IMR-90 (cell line): ENCODE data around the gene PI3. TPM values are rescaled to one million over a fixed set of nuclear protein-coding genes. Genes with fewer than 3 reads are reported as not detected.
"Not testable (repeated sequence)": the region's sequence is repeated elsewhere in the genome, so short reads cannot be mapped to it uniquely, and the experiment has no call there.

Source experiments
- ATAC-seq: fragments of 200-7000 bp; cut with Tn5 transposase; 2 replicates; pipeline ENCODE4 v1.9.1; 2020; ENCODE audit warnings: low read depth, mild to moderate bottlenecking, moderate library complexity
- BruUV-seq: library from RNA; stranded (reverse); fragments of 400-500 nt; replicated peaks from 2 replicates; lab custom pipeline; 2021; lab: Mats Ljungman, UMichigan
- CTCF ChIA-PET: fragments of 300-600 bp; formaldehyde crosslinking; extraction: SDS; loops from one replicate; lab custom pipeline; 2021; ENCODE audit warnings: antibody characterized with exemption; lab: Yijun Ruan, JAX
- POLR2A ChIA-PET: fragments of 300-600 bp; sonication (Branson Sonifier 250); formaldehyde crosslinking; loops from one replicate; lab custom pipeline; 2022; ENCODE audit warnings: antibody characterized with exemption; ENCODE audit not compliant: unreplicated experiment; lab: Charles Lee
- DNase-seq: peaks from one replicate; pipeline ENCODE4 v3.0.0; 2013
- H2AFZ ChIP-seq: replicated peaks from 2 replicates; pipeline ENCODE3; 2013; ENCODE audit warnings: low read length, mild to moderate bottlenecking; ENCODE audit not compliant: poor library complexity
- H2AK5ac ChIP-seq: 2 replicates; pipeline ENCODE4 v1.6.1; 2013; ENCODE audit warnings: low read depth, low read length, inconsistent platforms
- H2AK9ac ChIP-seq: replicated peaks from 2 replicates; pipeline ENCODE3; 2013; ENCODE audit warnings: mild to moderate bottlenecking, low read depth, low read length, moderate library complexity; ENCODE audit not compliant: poor library complexity
- H2BK120ac ChIP-seq: 2 replicates; pipeline ENCODE4 v1.6.1; 2013; ENCODE audit warnings: low read depth, low read length, inconsistent platforms
- H2BK15ac ChIP-seq: 3 replicates; pipeline ENCODE4 v1.6.1; 2013; ENCODE audit warnings: low read depth, low read length, inconsistent platforms
- H2BK20ac ChIP-seq: 2 replicates; pipeline ENCODE4 v1.6.1; 2013; ENCODE audit warnings: low read depth, mild to moderate bottlenecking, inconsistent platforms, low read length, moderate library complexity
- H2BK5ac ChIP-seq: 2 replicates; pipeline ENCODE4 v1.6.1; 2013; ENCODE audit warnings: mild to moderate bottlenecking, low read depth, low read length, inconsistent platforms; ENCODE audit not compliant: poor library complexity, severe bottlenecking
- H3K14ac ChIP-seq: replicated peaks from 2 replicates; pipeline ENCODE4 v1.6.1; 2013; ENCODE audit warnings: low read depth, low read length, inconsistent platforms
- H3K18ac ChIP-seq: 2 replicates; pipeline ENCODE4 v1.6.1; 2013; ENCODE audit warnings: low read depth, low read length, control low read depth
- H3K23ac ChIP-seq: 2 replicates; pipeline ENCODE4 v1.6.1; 2013; ENCODE audit warnings: low read depth, low read length, inconsistent platforms
- H3K27ac ChIP-seq: 2 replicates; pipeline ENCODE4 v1.5.1; 2013; ENCODE audit warnings: mild to moderate bottlenecking, control low read depth, low read length; ENCODE audit not compliant: insufficient read depth
- H3K27me3 ChIP-seq: 2 replicates; pipeline ENCODE4 v1.6.1; 2013; ENCODE audit warnings: low read length; ENCODE audit not compliant: control insufficient read depth, insufficient read depth
- H3K36me3 ChIP-seq: 2 replicates; pipeline ENCODE4 v1.6.1; 2013; ENCODE audit warnings: low read length, mixed read lengths; ENCODE audit not compliant: control insufficient read depth, insufficient read depth
- H3K4ac ChIP-seq: 2 replicates; pipeline ENCODE4 v1.6.1; 2013; ENCODE audit warnings: low read depth, low read length, inconsistent platforms
- H3K4me1 ChIP-seq: 2 replicates; pipeline ENCODE4 v1.6.1; 2013; ENCODE audit warnings: low read length, mixed read lengths; ENCODE audit not compliant: control insufficient read depth, insufficient read depth
- H3K4me2 ChIP-seq: 2 replicates; pipeline ENCODE4 v1.6.1; 2013; ENCODE audit warnings: low read depth, mild to moderate bottlenecking, control low read depth, low read length, moderate library complexity
- H3K4me3 ChIP-seq: 2 replicates; pipeline ENCODE4 v1.5.1; 2013; ENCODE audit warnings: low read depth, mild to moderate bottlenecking, control low read depth, low read length, moderate library complexity; ENCODE audit not compliant: insufficient read depth
- H3K56ac ChIP-seq: 2 replicates; pipeline ENCODE4 v1.6.1; 2013; ENCODE audit warnings: low read length, inconsistent platforms; ENCODE audit not compliant: insufficient read depth; ENCODE audit errors: extremely low read depth
- H3K79me1 ChIP-seq, 2 experiments: 2 replicates each; pipeline ENCODE4 v1.6.1; 2013; ENCODE audit warnings: low read length in 2 of 2, inconsistent platforms in 1 of 2, low read depth in 1 of 2
- H3K9ac ChIP-seq: 2 replicates; pipeline ENCODE4 v1.6.1; 2013; ENCODE audit warnings: low read depth, low read length, control low read depth
- H3K9me1 ChIP-seq: 2 replicates; pipeline ENCODE4 v1.6.1; 2013; ENCODE audit warnings: low read length, inconsistent platforms; ENCODE audit not compliant: insufficient read depth
- H3K9me3 ChIP-seq: 2 replicates; pipeline ENCODE4 v1.6.1; 2013; ENCODE audit warnings: low read length; ENCODE audit not compliant: control insufficient read depth, insufficient read depth
- H4K20me1 ChIP-seq: 2 replicates; pipeline ENCODE4 v1.6.1; 2013; ENCODE audit warnings: low read length, inconsistent platforms; ENCODE audit not compliant: insufficient read depth
- H4K5ac ChIP-seq: 2 replicates; pipeline ENCODE4 v1.6.1; 2013; ENCODE audit warnings: mild to moderate bottlenecking, low read depth, low read length, control low read depth
- H4K8ac ChIP-seq, 2 experiments: 2 replicates each; pipeline ENCODE4 v1.6.1; 2013; ENCODE audit warnings: low read depth in 2 of 2, low read length in 2 of 2, control low read depth in 1 of 2, inconsistent platforms in 1 of 2
- H4K91ac ChIP-seq: 2 replicates; pipeline ENCODE4 v1.6.1; 2013; ENCODE audit warnings: low read depth, low read length, inconsistent platforms; ENCODE audit not compliant: insufficient read depth
- WGBS, 2 experiments: methylation state at CpG; one replicate each; pipeline versions ENCODE4 v1.1.5 to v1.1.7; 2013; ENCODE audit warnings: missing lambda C conversion rate in 2 of 2; ENCODE audit not compliant: insufficient read length in 1 of 2; ENCODE audit errors: extremely low coverage in 2 of 2; 5-methylcytosine and 5-hydroxymethylcytosine counted together
- dilution Hi-C: fragments of 300-500 bp; cut with HindIII; formaldehyde crosslinking; loops from one replicate; pipeline ENCODE4 v1.14.3; 2018; ENCODE audit warnings: low sequenced_read_pairs; ENCODE audit not compliant: unreplicated experiment
- in situ Hi-C: fragments of 300-500 bp; cut with MboI; formaldehyde crosslinking; loops from 3 replicates; pipeline ENCODE4 v1.14.3; 2019; ENCODE audit warnings: low sequenced_read_pairs, inconsistent platforms, mixed read lengths
- intact Hi-C: fragments of 100-400 bp; cut with micrococcal nuclease; formaldehyde crosslinking; loops from 2 replicates; pipeline ENCODE4 v1.10.0; 2022
- polyA plus RNA-seq, 3 experiments: library from polyadenylated mRNA; depleted of rRNA; stranded (reverse); fragments of >200 nt; gene quantifications; 2 replicates each; pipeline ENCODE4 v1.2.3, GENCODE V29; 2012; ENCODE audit warnings: low replicate concordance in 1 of 3
- total RNA-seq: library from RNA; depleted of rRNA; stranded (reverse); fragments of >200 nt; gene quantifications from 2 replicates; pipeline ENCODE4 v1.2.3, GENCODE V29; 2012

The PI3 gene
- total and polyA plus RNA-seq, 2 of the 4 experiments (the other 2 are of a cell fraction): not detected

- CTCF ChIA-PET, POLR2A ChIA-PET: not testable (repeated sequence)
These were observed 19.9 kb upstream of the PI3 start for GRCh38 chr20:45154794-45155193.

More at GRCh38 chr20:45154794-45155193, 19.9 kb upstream of the PI3 start:
- ATAC-seq, H3K56ac ChIP-seq, H3K14ac ChIP-seq, BruUV-seq, H4K8ac ChIP-seq, H2AK5ac ChIP-seq, H2AFZ ChIP-seq, H3K36me3 ChIP-seq, dilution Hi-C loops, H3K79me1 ChIP-seq, H3K4me1 ChIP-seq, H4K20me1 ChIP-seq, H2BK120ac ChIP-seq, DNase-seq, H3K27ac ChIP-seq, H3K18ac ChIP-seq, H4K5ac ChIP-seq, H2AK9ac ChIP-seq, intact Hi-C loops, H2BK5ac ChIP-seq, H3K9me3 ChIP-seq, H3K4ac ChIP-seq, H2BK20ac ChIP-seq, H3K23ac ChIP-seq, H4K91ac ChIP-seq, H3K4me2 ChIP-seq, H3K9ac ChIP-seq, H3K9me1 ChIP-seq, H3K4me3 ChIP-seq, H3K27me3 ChIP-seq, H2BK15ac ChIP-seq, in situ Hi-C loops: not testable (repeated sequence)
- no CpG with 5 or more reads among the region's 1 CpG for WGBS, 2 experiments
